ENCODE results near the gene CCDC85C. TPM values are rescaled to one million over a fixed set of nuclear protein-coding genes. Genes with fewer than 3 reads are reported as not detected.

Gene CCDC85C
- total and polyA plus RNA-seq, 4 donors: 4.0 to 23.9 (median 9.6) TPM

DNA sequence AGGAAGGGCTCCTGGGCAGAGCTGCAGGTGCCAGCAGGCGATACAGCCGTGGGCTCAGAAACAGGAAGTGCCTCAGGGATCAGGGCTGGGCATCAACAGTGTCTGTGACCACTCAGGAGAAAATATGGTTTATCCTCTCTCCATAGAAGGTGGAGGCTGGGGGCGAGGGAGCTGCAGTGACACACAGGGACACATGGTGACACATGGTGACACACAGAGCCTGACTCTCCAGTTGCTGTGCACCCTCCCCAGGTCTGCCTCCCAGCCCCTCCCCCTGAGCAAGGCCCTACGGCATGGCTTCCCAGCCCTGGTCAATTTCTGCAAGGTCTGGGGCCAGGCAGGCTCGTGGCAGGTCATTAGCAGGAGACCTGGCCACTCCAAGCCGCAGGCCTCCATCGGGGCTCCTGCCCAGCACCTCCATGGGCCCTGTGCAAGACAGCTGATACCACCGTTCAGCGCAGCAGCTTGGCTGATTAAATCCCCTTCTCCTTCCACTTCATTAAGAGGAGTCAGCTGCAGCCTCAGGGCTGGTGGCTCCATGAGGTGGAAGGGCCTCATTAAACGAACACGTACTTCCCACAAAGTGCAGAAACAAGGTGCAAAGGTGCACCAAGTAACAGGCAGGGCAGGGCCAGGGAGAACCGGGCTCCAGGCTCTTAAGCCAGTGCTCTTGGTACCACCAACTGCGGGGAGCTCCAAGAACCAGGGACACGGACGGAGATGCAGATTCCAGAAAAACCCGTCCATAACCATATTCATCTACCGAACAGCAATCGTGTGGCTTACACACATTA is 62.1 kb downstream of the CCDC85C start:
- Histone ChIP-seq H3K4me3 (ENCODE audit: low read depth in 1 of 3, low read length in 3 of 3) (no peak overlapping the region), H3K4me1 (ENCODE audit: control insufficient read depth in 4 of 4, insufficient read depth in 4 of 4, low read length in 3 of 4) (peaks cover 4 to 29% (median 16%) of the 10 kb centered on the region in 4 donors), H3K36me3 (ENCODE audit: control insufficient read depth in 4 of 4, insufficient read depth in 3 of 4, low read depth in 1 of 4, low read length in 3 of 4) (no peaks in the 10 kb centered on the region), H3K9me3 (ENCODE audit: control insufficient read depth in 4 of 4, low read length in 3 of 4) (no peaks in the 10 kb centered on the region), H3K27me3 (ENCODE audit: control insufficient read depth in 4 of 4, insufficient read depth in 4 of 4, low read length in 3 of 4) (no peaks in the 10 kb centered on the region), H3K9ac (ENCODE audit: low read depth in 1 of 2, low read length in 2 of 2) (no peak overlapping the region), H3K27ac (ENCODE audit: low read depth in 1 of 2, low read length in 2 of 2) (no peak overlapping the region)
- no peak for DNase-seq (ENCODE audit: low spot score)
- 82% methylated on average over 18 of the region's 18 CpGs for WGBS
- TF ChIP-seq, protein P1, sequence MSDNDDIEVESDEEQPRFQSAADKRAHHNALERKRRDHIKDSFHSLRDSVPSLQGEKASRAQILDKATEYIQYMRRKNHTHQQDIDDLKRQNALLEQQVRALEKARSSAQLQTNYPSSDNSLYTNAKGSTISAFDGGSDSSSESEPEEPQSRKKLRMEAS (IDR thresholded peaks at IDR 0.05): no peak
- TF ChIP-seq FOXA2 (IDR thresholded peaks at IDR 0.05) (no peak), JUND (IDR thresholded peaks at IDR 0.05) (no peak), SP1 (IDR thresholded peaks at IDR 0.05) (no peak), GABPA (IDR thresholded peaks at IDR 0.05 in 1 of 2, conservative IDR thresholded peaks at IDR 0.05 in 1 of 2) (no peak), NR2F2 (IDR thresholded peaks at IDR 0.05) (no peak), HNF4A (conservative IDR thresholded peaks at IDR 0.05) (no peak), TAF1 (conservative IDR thresholded peaks at IDR 0.05) (no peak), RXRA (IDR thresholded peaks at IDR 0.05) (no peak), FOXA1 (IDR thresholded peaks at IDR 0.05) (no peak), RAD21 (IDR thresholded peaks at IDR 0.05) (no peak)
- TF ChIP-seq, protein P2, sequence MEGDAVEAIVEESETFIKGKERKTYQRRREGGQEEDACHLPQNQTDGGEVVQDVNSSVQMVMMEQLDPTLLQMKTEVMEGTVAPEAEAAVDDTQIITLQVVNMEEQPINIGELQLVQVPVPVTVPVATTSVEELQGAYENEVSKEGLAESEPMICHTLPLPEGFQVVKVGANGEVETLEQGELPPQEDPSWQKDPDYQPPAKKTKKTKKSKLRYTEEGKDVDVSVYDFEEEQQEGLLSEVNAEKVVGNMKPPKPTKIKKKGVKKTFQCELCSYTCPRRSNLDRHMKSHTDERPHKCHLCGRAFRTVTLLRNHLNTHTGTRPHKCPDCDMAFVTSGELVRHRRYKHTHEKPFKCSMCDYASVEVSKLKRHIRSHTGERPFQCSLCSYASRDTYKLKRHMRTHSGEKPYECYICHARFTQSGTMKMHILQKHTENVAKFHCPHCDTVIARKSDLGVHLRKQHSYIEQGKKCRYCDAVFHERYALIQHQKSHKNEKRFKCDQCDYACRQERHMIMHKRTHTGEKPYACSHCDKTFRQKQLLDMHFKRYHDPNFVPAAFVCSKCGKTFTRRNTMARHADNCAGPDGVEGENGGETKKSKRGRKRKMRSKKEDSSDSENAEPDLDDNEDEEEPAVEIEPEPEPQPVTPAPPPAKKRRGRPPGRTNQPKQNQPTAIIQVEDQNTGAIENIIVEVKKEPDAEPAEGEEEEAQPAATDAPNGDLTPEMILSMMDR (IDR thresholded peaks at IDR 0.05; ENCODE audit: low read depth, low read length, missing input control): no peak
- TF ChIP-seq, protein P3, sequence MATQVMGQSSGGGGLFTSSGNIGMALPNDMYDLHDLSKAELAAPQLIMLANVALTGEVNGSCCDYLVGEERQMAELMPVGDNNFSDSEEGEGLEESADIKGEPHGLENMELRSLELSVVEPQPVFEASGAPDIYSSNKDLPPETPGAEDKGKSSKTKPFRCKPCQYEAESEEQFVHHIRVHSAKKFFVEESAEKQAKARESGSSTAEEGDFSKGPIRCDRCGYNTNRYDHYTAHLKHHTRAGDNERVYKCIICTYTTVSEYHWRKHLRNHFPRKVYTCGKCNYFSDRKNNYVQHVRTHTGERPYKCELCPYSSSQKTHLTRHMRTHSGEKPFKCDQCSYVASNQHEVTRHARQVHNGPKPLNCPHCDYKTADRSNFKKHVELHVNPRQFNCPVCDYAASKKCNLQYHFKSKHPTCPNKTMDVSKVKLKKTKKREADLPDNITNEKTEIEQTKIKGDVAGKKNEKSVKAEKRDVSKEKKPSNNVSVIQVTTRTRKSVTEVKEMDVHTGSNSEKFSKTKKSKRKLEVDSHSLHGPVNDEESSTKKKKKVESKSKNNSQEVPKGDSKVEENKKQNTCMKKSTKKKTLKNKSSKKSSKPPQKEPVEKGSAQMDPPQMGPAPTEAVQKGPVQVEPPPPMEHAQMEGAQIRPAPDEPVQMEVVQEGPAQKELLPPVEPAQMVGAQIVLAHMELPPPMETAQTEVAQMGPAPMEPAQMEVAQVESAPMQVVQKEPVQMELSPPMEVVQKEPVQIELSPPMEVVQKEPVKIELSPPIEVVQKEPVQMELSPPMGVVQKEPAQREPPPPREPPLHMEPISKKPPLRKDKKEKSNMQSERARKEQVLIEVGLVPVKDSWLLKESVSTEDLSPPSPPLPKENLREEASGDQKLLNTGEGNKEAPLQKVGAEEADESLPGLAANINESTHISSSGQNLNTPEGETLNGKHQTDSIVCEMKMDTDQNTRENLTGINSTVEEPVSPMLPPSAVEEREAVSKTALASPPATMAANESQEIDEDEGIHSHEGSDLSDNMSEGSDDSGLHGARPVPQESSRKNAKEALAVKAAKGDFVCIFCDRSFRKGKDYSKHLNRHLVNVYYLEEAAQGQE (IDR thresholded peaks at IDR 0.05): no peak
- TF ChIP-seq, protein P4, sequence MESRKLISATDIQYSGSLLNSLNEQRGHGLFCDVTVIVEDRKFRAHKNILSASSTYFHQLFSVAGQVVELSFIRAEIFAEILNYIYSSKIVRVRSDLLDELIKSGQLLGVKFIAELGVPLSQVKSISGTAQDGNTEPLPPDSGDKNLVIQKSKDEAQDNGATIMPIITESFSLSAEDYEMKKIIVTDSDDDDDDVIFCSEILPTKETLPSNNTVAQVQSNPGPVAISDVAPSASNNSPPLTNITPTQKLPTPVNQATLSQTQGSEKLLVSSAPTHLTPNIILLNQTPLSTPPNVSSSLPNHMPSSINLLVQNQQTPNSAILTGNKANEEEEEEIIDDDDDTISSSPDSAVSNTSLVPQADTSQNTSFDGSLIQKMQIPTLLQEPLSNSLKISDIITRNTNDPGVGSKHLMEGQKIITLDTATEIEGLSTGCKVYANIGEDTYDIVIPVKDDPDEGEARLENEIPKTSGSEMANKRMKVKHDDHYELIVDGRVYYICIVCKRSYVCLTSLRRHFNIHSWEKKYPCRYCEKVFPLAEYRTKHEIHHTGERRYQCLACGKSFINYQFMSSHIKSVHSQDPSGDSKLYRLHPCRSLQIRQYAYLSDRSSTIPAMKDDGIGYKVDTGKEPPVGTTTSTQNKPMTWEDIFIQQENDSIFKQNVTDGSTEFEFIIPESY (IDR thresholded peaks at IDR 0.05): no peak

DNA sequence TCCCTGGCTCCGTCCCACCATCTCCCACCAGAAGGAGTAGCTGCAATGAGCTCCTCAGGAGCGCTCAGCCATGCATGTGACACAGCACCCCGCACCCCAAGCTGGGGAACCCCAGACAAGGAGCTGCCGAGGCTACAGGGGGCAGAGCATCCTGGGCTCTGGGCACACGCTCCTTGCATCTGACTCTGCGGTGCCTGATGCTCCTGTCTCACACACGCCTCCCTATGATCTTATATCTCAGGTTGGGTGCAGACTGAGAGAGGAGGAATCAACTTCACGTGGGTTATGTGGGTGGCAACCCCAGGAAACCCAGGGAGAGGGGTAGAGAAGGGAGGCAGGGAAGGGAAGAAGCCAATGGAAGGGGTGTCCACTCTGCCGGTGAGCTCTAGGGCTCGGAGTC is 62.8 kb downstream of the CCDC85C start:
- Histone ChIP-seq H3K36me3 (ENCODE audit: control insufficient read depth in 4 of 4, insufficient read depth in 3 of 4, low read depth in 1 of 4, low read length in 3 of 4) (no peaks in the 10 kb centered on the region), H3K4me1 (ENCODE audit: control insufficient read depth in 4 of 4, insufficient read depth in 4 of 4, low read length in 3 of 4) (peaks cover 3 to 24% (median 14%) of the 10 kb centered on the region in 4 donors), H3K9ac (ENCODE audit: low read depth in 1 of 2, low read length in 2 of 2) (no peak overlapping the region), H3K9me3 (ENCODE audit: control insufficient read depth in 4 of 4, low read length in 3 of 4) (no peaks in the 10 kb centered on the region), H3K4me3 (ENCODE audit: low read depth in 1 of 3, low read length in 3 of 3) (no peak overlapping the region), H3K27me3 (ENCODE audit: control insufficient read depth in 4 of 4, insufficient read depth in 4 of 4, low read length in 3 of 4) (no peaks in the 10 kb centered on the region), H3K27ac (ENCODE audit: low read depth in 1 of 2, low read length in 2 of 2) (no peak overlapping the region)
- no peak for TF ChIP-seq HNF4G (IDR thresholded peaks at IDR 0.05)
- TF ChIP-seq, protein P1 (IDR thresholded peaks at IDR 0.05): no peak
- TF ChIP-seq TAF1 (conservative IDR thresholded peaks at IDR 0.05): no peak
- TF ChIP-seq FOXA1 (IDR thresholded peaks at IDR 0.05): no peak
- TF ChIP-seq, protein P3 (IDR thresholded peaks at IDR 0.05): no peak
- TF ChIP-seq EGR1 (IDR thresholded peaks at IDR 0.05; ENCODE audit: low read depth in 2 of 2): no peak
- no peak for TF ChIP-seq RXRA (IDR thresholded peaks at IDR 0.05)
- no peak for TF ChIP-seq SP1 (IDR thresholded peaks at IDR 0.05)
- TF ChIP-seq, protein P2 (IDR thresholded peaks at IDR 0.05; ENCODE audit: low read depth, low read length, missing input control): no peak
- DNase-seq (ENCODE audit: low spot score): no peak
- WGBS: 87% methylated on average over 10 of the region's 10 CpGs

Data from liver (tissue), 9 donors.